Epithelial cell of proximal tubule (primary cell): ENCODE results near the gene SYTL3. TPM values are rescaled to one million over a fixed set of nuclear protein-coding genes. Genes with fewer than 3 reads are reported as not detected.
A peak's percentile ranks its signal among the peaks of the same experiment; 100 is the strongest.
"Not testable (repeated sequence)": the region's sequence is repeated elsewhere in the genome, so short reads cannot be mapped to it uniquely, and the experiment has no call there.

Source experiments
- DNase-seq: peaks from one replicate; pipeline ENCODE4 v3.0.0-alpha.2; 2011; ENCODE audit warnings: low read depth
- H3K4me3 ChIP-seq: 2 replicates; pipeline ENCODE4 v1.5.1; 2011; ENCODE audit warnings: low read depth, mild to moderate bottlenecking, low read length
- total RNA-seq: library from RNA; depleted of rRNA; stranded (reverse); fragments of >200 nt; gene quantifications from 2 replicates; pipeline ENCODE4 v1.2.3, GENCODE V29; 2015
- TF ChIP-seq, protein P1 (sequence below): conservative IDR thresholded peaks from 2 replicates; pipeline ENCODE4 v1.5.1; 2012; ENCODE audit warnings: low read depth, mild to moderate bottlenecking, low read length

The SYTL3 gene, protein sequence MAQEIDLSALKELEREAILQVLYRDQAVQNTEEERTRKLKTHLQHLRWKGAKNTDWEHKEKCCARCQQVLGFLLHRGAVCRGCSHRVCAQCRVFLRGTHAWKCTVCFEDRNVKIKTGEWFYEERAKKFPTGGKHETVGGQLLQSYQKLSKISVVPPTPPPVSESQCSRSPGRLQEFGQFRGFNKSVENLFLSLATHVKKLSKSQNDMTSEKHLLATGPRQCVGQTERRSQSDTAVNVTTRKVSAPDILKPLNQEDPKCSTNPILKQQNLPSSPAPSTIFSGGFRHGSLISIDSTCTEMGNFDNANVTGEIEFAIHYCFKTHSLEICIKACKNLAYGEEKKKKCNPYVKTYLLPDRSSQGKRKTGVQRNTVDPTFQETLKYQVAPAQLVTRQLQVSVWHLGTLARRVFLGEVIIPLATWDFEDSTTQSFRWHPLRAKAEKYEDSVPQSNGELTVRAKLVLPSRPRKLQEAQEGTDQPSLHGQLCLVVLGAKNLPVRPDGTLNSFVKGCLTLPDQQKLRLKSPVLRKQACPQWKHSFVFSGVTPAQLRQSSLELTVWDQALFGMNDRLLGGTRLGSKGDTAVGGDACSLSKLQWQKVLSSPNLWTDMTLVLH
- 8.5 and 11.0 TPM in 2 replicates for total RNA-seq

DNA sequence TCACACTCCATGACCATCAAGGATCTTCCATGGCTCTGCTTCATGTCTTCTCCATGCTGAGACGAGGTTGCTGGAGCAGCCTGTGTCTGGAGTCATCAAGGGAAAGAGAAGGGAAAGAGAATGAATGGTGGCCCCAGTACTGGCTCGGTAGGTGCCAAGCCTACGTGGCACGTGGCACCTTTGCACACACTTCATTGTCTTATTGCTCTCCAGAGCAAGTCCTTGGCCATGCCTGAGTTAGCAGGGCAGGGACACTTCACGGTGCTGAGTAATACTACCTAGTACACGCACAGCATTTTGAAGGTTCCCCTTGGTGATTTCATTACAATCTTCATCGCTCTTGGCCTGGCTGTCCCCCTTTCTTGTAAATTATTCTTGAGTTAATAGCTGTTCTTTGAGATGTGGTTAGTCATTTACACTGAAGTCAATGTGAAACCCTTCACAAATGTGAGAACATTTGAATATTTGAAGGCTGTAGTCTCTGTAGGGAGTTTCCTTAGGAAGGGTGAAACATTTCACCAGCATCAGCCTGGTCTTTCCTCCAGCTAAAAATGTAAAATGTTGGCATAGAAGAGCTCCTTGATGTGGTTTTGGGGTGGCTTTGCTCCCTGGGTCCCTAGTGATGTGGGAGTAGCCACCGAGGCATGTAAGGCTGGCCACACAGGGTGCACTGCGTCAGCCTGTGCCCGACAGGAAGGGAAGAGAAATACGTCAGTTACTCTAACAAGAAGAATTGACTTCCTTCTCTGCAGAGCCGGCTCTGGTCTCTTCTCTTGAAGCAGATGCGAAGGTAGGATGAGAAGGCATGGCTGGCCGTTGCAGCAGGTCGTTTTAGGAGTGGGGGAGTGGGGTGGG lies at the start of gene SYTL3:
TSS of gene SYTL3 (plus strand) at position 766 of the 855 bp plus-strand sequence. CDS start 13,215 bp downstream, outside the sequence.
- peak within 1 kb of the TSS; percentile 51 for H3K4me3 ChIP-seq
- TF ChIP-seq, protein P1, sequence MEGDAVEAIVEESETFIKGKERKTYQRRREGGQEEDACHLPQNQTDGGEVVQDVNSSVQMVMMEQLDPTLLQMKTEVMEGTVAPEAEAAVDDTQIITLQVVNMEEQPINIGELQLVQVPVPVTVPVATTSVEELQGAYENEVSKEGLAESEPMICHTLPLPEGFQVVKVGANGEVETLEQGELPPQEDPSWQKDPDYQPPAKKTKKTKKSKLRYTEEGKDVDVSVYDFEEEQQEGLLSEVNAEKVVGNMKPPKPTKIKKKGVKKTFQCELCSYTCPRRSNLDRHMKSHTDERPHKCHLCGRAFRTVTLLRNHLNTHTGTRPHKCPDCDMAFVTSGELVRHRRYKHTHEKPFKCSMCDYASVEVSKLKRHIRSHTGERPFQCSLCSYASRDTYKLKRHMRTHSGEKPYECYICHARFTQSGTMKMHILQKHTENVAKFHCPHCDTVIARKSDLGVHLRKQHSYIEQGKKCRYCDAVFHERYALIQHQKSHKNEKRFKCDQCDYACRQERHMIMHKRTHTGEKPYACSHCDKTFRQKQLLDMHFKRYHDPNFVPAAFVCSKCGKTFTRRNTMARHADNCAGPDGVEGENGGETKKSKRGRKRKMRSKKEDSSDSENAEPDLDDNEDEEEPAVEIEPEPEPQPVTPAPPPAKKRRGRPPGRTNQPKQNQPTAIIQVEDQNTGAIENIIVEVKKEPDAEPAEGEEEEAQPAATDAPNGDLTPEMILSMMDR, result no peak
- peak; percentile 95 for DNase-seq

DNA sequence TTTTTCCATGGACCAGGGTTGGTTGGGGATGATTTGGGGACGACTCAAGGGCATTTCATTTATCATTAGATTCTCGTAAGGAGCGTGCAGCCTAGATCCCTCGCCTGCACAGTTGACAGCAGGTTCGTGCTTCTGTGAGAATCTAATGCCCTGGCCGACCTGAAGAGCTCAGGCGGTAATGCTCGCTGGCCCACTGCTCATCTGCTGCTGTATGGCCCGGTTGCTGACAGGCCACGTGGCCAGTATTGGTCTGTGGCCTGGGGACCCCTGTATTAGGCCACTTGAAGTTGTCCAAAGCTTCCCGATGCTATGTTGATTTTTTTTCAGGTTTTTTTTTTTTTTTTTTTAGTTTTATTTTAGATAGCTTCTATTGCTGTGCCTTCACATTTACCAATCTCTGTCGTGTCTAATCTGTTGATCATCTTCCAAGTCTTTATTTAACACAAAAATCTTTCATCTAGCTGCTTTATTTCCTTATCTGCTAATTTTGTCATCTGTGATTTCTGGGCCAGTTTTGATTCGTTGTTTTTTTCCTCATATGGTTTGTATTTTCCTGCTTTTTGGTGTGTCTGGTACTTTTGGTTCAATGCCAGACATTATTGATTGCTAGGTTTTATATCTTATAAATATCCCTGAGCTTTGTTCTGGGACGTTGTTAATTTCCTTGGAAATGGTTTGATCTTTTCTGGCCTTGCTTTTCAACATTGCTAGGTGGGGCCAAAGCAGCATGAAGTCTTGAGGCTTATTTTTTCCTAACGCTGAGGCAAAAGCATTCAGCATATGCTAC lies 46.4 kb upstream of the SYTL3 start:
- no peak overlapping the region for H3K4me3 ChIP-seq
- DNase-seq, result no peak
- TF ChIP-seq, protein P1, result no peak

DNA sequence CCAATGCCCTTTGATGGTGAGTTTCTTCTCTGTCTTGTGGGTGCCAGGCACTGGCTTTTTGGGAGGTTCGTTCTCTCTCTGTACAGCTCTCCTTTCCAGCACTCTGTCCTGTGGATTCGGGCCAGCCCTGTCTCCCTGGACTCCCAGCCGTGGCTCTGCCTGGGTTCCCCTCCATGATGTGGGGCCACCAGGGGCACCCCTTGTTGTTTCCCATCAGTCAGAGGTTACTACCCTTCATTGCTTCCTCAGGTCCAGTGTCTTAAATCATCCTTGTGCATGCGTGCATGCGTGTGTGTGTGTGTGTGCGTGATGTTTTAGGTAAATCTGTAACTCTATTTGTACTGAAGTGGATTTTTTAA lies 45.8 kb upstream of the SYTL3 start:
- no peak overlapping the region for H3K4me3 ChIP-seq
- TF ChIP-seq, protein P1, result no peak
- DNase-seq, result no peak

DNA sequence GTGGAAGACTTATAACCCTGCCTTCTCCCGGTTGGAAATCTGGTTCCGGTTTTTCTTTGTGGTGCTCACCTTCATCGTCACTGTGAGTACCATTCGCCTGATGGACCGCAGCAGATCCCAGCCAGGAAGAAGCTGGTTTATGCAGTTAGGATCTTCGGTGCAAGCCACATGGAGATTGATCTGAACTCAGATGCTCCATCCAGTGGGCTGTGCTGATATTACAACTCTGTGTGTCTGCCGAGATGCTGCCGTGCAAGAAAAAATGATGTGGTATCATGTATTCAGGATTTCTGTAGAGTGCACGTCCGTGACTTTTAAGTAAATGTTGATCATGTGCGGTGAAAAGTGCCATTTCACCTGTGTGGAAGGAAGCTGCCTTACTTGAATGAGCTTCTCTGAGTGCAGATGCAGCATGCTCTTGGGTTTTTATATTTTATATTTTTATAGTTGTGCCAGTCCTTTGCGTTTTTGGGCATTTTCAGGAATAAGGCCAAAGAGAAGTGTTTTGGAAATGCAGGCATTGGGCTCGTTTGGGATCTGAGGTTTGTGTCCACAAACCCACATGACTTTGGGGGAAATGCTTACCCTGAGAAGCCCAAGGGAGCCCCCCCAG lies 44.5 kb upstream of the SYTL3 start:
- H3K4me3 ChIP-seq, result no peak overlapping the region
- TF ChIP-seq, protein P1, result peak; percentile 84
- DNase-seq, result peak; percentile 26

DNA sequence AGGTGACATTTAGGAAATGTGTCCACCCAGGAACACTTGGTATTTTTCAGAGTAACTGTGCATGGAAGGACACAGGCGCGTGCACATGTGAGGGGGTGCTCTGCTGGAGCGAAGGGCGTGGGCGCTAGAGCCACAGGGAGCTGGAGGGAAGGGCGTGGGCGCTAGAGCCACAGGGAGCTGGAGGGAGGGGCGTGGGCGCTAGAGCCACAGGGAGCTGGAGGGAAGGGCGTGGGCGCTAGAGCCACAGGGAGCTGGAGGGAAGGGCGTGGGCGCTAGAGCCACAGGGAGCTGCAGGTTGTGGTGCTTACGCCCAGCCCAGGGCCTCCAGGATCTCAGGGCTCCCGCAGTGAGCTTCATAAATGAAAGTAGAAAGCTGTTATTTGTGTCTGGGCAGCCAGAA lies 43.8 kb upstream of the SYTL3 start:
- H3K4me3 ChIP-seq, DNase-seq: not testable (repeated sequence)

DNA sequence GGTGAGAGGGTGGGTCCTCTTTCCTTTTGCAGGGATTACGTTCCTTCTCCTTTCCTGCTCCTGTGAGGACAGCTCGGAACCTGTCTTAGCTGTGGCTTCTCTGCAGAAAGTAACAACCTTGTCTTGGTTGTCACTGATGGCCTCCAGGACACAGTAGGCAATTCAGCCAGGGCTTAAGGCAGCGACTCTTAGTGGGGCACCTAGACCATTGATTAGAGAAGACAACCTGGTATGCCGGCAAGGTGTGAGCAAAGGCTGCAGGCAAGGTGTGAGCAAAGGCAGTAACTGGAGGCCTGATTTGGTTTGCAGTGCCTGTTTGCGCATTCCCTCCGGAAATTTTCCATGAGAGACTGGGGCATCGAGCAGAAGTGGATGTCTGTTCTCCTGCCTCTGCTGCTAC lies 42.9 kb upstream of the SYTL3 start:
- no peak for DNase-seq
- no peak overlapping the region for H3K4me3 ChIP-seq
- TF ChIP-seq, protein P1, result no peak
